Keratinocyte (primary cell): ENCODE data around the gene DIAPH2. TPM values are rescaled to one million over a fixed set of nuclear protein-coding genes. Genes with fewer than 3 reads are reported as not detected.

Source experiments
- DNase-seq: peaks from one replicate; pipeline ENCODE4 v3.0.0-alpha.2; 2011; ENCODE audit warnings: low read depth, missing footprints, low spot score
- FAIRE-seq: peaks from 2 replicates; lab custom pipeline; 2011; peaks lifted over from hg19 to GRCh38; lab: Jason Lieb, UNC
- H2AFZ ChIP-seq: 2 replicates; pipeline ENCODE4 v1.6.0; 2012; ENCODE audit warnings: low read length, control low read depth, inconsistent platforms; ENCODE audit not compliant: control insufficient read depth
- H3K27ac ChIP-seq: 2 replicates; pipeline ENCODE4 v1.5.1; 2011; ENCODE audit warnings: low read length; ENCODE audit not compliant: control insufficient read depth, insufficient read depth
- H3K27me3 ChIP-seq: 3 replicates; pipeline ENCODE4 v1.6.0; 2011; ENCODE audit warnings: low read length; ENCODE audit not compliant: control insufficient read depth, insufficient read depth; ENCODE audit errors: extremely low read depth
- H3K36me3 ChIP-seq, 2 experiments: 2 replicates in 1 of 2; 3 replicates in 1 of 2; pipeline ENCODE4 v1.5.1; 2011; ENCODE audit warnings: low read length in 2 of 2, mild to moderate bottlenecking in 1 of 2; ENCODE audit not compliant: control insufficient read depth in 2 of 2, insufficient read depth in 2 of 2; ENCODE audit errors: extremely low read depth in 1 of 2
- H3K4me1 ChIP-seq: 3 replicates; pipeline ENCODE4 v1.5.1; 2011; ENCODE audit warnings: low read length; ENCODE audit not compliant: control insufficient read depth, insufficient read depth; ENCODE audit errors: extremely low read depth
- H3K4me2 ChIP-seq: 3 replicates; pipeline ENCODE4 v1.6.0; 2011; ENCODE audit warnings: low read depth, low read length; ENCODE audit not compliant: control insufficient read depth, insufficient read depth; ENCODE audit errors: extremely low read depth
- H3K4me3 ChIP-seq, 3 experiments: fragments of 200-600 bp in 1 of 3; sonication (generic) in 1 of 3; 2 replicates in 2 of 3; 3 replicates in 1 of 3; pipeline ENCODE4 v1.5.1; 2011 to 2016; ENCODE audit warnings: low read length in 3 of 3, mild to moderate bottlenecking in 3 of 3, control low read depth in 2 of 3, inconsistent platforms in 1 of 3, low read depth in 1 of 3, mixed read lengths in 1 of 3, mixed run types in 1 of 3, moderate library complexity in 1 of 3; ENCODE audit not compliant: control insufficient read depth in 2 of 3, insufficient read depth in 2 of 3; ENCODE audit errors: extremely low read depth in 1 of 3
- H3K79me2 ChIP-seq: 2 replicates; pipeline ENCODE4 v1.6.0; 2012; ENCODE audit warnings: low read length; ENCODE audit not compliant: control insufficient read depth, insufficient read depth
- H3K9ac ChIP-seq: 3 replicates; pipeline ENCODE4 v1.6.0; 2011; ENCODE audit warnings: low read length; ENCODE audit not compliant: control insufficient read depth, insufficient read depth; ENCODE audit errors: extremely low read depth
- H3K9me1 ChIP-seq: 3 replicates; pipeline ENCODE4 v1.6.0; 2011; ENCODE audit warnings: low read length; ENCODE audit not compliant: control insufficient read depth, insufficient read depth; ENCODE audit errors: extremely low read depth
- H3K9me3 ChIP-seq: 2 replicates; pipeline ENCODE4 v1.5.1; 2012; ENCODE audit warnings: low read depth, low read length; ENCODE audit not compliant: control insufficient read depth
- H4K20me1 ChIP-seq: 3 replicates; pipeline ENCODE4 v1.6.0; 2011; ENCODE audit warnings: low read length; ENCODE audit not compliant: control insufficient read depth, insufficient read depth; ENCODE audit errors: extremely low read depth
- CTCF ChIP-seq, 3 experiments: IDR thresholded peaks in 1 of 3; conservative IDR thresholded peaks in 1 of 3; optimal IDR thresholded peaks in 1 of 3; 2 replicates in 2 of 3; 3 replicates in 1 of 3; pipeline versions ENCODE3 to v1.5.1; 2011; ENCODE audit warnings: low read length in 3 of 3, mild to moderate bottlenecking in 3 of 3, moderate library complexity in 2 of 3, control low read depth in 1 of 3, inconsistent platforms in 1 of 3; ENCODE audit not compliant: insufficient read depth in 2 of 3; ENCODE audit errors: extremely low read depth in 1 of 3
- EZH2 ChIP-seq: IDR thresholded peaks from one replicate; pipeline ENCODE4 v1.6.1; 2012; ENCODE audit warnings: inconsistent platforms, mild to moderate bottlenecking, low read length, moderate library complexity
- dilution Hi-C: fragments of 300-500 bp; cut with MboI; formaldehyde crosslinking; loops from one replicate; pipeline ENCODE4 v1.7.0; 2020; ENCODE audit warnings: low sequenced_read_pairs; ENCODE audit not compliant: extremely low pct_ligation_motif_present
- polyA plus RNA-seq, 5 experiments: library from polyadenylated mRNA; depleted of rRNA in 3 of 5; stranded (reverse) in 3 of 5; stranded (forward) in 1 of 5; unstranded in 1 of 5; fragments of >200 nt; gene quantifications; 1 replicate in 1 of 5; 2 replicates in 3 of 5; 3 replicates in 1 of 5; pipeline versions ENCODE4 v1.2.1 to v1.2.3, GENCODE V29; 2011 to 2012; ENCODE audit warnings: missing spikeins in 2 of 5, low read depth in 1 of 5, low replicate concordance in 1 of 5

The DIAPH2 gene
- polyA plus RNA-seq, 1 donor (not counting 4 experiments of a cell fraction or from before 2014, with no cell fraction given), result 7.4 TPM

DNA sequence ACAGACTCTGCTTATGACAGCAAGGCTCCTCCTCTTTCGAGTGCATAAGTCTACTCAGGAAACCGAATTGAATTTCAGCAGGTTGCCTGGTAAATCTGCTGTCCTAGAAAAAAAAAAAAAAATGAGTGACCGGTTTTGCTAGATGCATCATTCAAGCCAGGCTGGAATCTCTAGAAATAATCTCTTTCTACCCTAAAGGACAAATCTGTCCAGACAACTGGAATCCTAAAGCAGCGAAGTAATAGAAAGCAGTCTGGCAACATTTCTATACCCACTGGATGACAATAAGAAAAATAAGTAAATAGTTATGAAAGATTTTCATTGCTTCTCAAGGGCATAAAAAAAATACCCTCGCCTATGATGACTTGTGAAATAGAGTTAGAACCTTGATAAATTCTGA, 902.5 kb downstream of the DIAPH2 start:
- Histone ChIP-seq H3K27me3 (no peaks in the 10 kb centered on the region), H3K9me3 (no peaks in the 10 kb centered on the region), H3K9ac (no peak overlapping the region), H3K4me2 (no peak overlapping the region), H2AFZ (no peak overlapping the region), H3K27ac (no peak overlapping the region), H3K36me3 (no peaks in the 10 kb centered on the region), H4K20me1 (no peaks in the 10 kb centered on the region), H3K9me1 (no peaks in the 10 kb centered on the region), H3K4me3 (no peak overlapping the region), H3K4me1 (no peaks in the 10 kb centered on the region), H3K79me2 (no peaks in the 10 kb centered on the region)
- FAIRE-seq (no peak), DNase-seq (no peak)
- dilution Hi-C loops, result no loop called here
- TF ChIP-seq CTCF (optimal IDR thresholded peaks at IDR 0.05 in 1 of 3, IDR thresholded peaks at IDR 0.05 in 1 of 3, conservative IDR thresholded peaks at IDR 0.05 in 1 of 3; ENCODE audit: extremely low read depth in 1 of 3, insufficient read depth in 2 of 3, low read length in 3 of 3) (no peak), EZH2 (no peak)

DNA sequence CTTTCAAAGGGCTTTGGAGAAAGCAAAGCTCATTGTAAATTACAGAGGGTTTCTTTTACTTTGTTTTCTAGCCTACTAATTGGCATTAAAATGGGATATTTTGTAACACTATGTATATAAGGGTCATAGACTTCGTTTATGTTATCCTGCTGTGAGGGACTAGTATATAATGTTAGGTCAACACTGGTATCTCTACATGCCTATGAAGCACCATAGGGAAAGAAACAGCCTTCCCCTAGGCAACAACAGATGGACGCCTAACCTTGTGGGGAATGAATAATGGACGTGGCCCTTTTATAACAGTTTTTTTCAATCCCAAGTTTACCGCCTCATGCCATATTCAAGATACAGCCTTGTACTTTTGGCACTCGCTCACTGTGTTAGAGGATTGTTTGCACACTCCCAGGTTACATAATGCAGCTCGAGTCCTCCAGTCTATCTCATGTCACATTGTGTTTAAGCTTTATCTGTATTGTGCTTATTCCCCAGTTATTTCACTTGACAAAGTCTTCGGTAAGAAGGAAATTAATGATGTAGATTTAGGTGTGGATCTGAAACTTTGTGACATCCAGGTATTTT, 910.1 kb downstream of the DIAPH2 start:
- H3K27ac ChIP-seq, result no peak overlapping the region
- H3K9ac ChIP-seq, result no peak overlapping the region
- no peak for FAIRE-seq
- no peaks in the 10 kb centered on the region for H3K36me3 ChIP-seq
- DNase-seq, result no peak
- H3K79me2 ChIP-seq, result no peaks in the 10 kb centered on the region
- no peaks in the 10 kb centered on the region for H3K9me3 ChIP-seq
- H3K4me2 ChIP-seq, result no peak overlapping the region
- H3K27me3 ChIP-seq, result no peaks in the 10 kb centered on the region
- no peaks in the 10 kb centered on the region for H3K9me1 ChIP-seq
- H4K20me1 ChIP-seq, result no peaks in the 10 kb centered on the region
- H3K4me1 ChIP-seq, result no peaks in the 10 kb centered on the region
- no peak overlapping the region for H2AFZ ChIP-seq
- H3K4me3 ChIP-seq, result no peak overlapping the region
- dilution Hi-C loops, result no loop called here
- TF ChIP-seq EZH2 (no peak), CTCF (optimal IDR thresholded peaks at IDR 0.05 in 1 of 3, IDR thresholded peaks at IDR 0.05 in 1 of 3, conservative IDR thresholded peaks at IDR 0.05 in 1 of 3; ENCODE audit: extremely low read depth in 1 of 3, insufficient read depth in 2 of 3, low read length in 3 of 3) (no peak)
